B cell (primary cell): ENCODE data around the gene NTNG1. TPM values are rescaled to one million over a fixed set of nuclear protein-coding genes. Genes with fewer than 3 reads are reported as not detected.

Experiments used
- ATAC-seq: fragments of 200-7000 bp; cut with Tn5 transposase; one replicate; pipeline ENCODE4 v1.10.0; 2021; ENCODE audit warnings: low read depth, mild to moderate bottlenecking, moderate number of reproducible peaks, moderate library complexity
- CTCF ChIA-PET: fragments of 350-600 bp; sonication (Branson Sonifier 250); formaldehyde crosslinking; loops from one replicate; lab custom pipeline; 2021; ENCODE audit warnings: antibody characterized with exemption, inconsistent platforms; lab: Charles Lee
- POLR2A ChIA-PET: fragments of 350-600 bp; sonication (Branson Sonifier 250); formaldehyde crosslinking; loops from one replicate; lab custom pipeline; 2021; ENCODE audit warnings: antibody characterized with exemption; lab: Charles Lee
- DNase-seq: peaks from one replicate; pipeline ENCODE4 v3.0.0; 2013
- H2AFZ ChIP-seq: 2 replicates; pipeline ENCODE4 v1.6.1; 2012; ENCODE audit warnings: mild to moderate bottlenecking, low read depth, low read length; ENCODE audit not compliant: insufficient read depth, poor library complexity, severe bottlenecking
- H3K27ac ChIP-seq, 2 donors: 1 replicate in 1 of 2; 2 replicates in 1 of 2; pipeline ENCODE4 v1.5.1; 2012 to 2013; ENCODE audit warnings: low read length in 2 of 2, mild to moderate bottlenecking in 2 of 2, moderate library complexity in 1 of 2
- H3K27me3 ChIP-seq, 4 experiments: fragments of 200-600 bp in 1 of 4; sonication (generic) in 1 of 4; replicated peaks in 1 of 4; 1 replicate in 2 of 4; 2 replicates in 2 of 4; pipeline versions ENCODE4 v1.6.1 to v1.7.0; 2013 to 2016; ENCODE audit warnings: low read length in 3 of 4, mild to moderate bottlenecking in 2 of 4, mixed read lengths in 1 of 4, moderate library complexity in 1 of 4; ENCODE audit not compliant: insufficient read depth in 4 of 4, control insufficient read depth in 3 of 4; ENCODE audit errors: control extremely low read depth in 1 of 4
- H3K36me3 ChIP-seq, 2 experiments: replicated peaks in 1 of 2; 1 replicate in 1 of 2; 2 replicates in 1 of 2; pipeline versions ENCODE4 v1.6.1 to v1.7.1; 2013; ENCODE audit warnings: low read length in 1 of 2; ENCODE audit not compliant: insufficient read depth in 2 of 2, control insufficient read depth in 1 of 2; ENCODE audit errors: control extremely low read depth in 1 of 2, extremely low read depth in 1 of 2
- H3K4me1 ChIP-seq, 2 donors: fragments of 200-600 bp in 1 of 2; sonication (generic) in 1 of 2; 1 replicate in 1 of 2; 2 replicates in 1 of 2; pipeline versions ENCODE4 v1.5.1 to v1.6.1; 2013 to 2017; ENCODE audit warnings: low read length in 2 of 2; ENCODE audit not compliant: control insufficient read depth in 2 of 2, insufficient read depth in 2 of 2
- H3K4me2 ChIP-seq: replicated peaks from 2 replicates; pipeline ENCODE3; 2012; ENCODE audit warnings: mild to moderate bottlenecking, low read depth, low read length; ENCODE audit not compliant: poor library complexity, severe bottlenecking
- H3K4me3 ChIP-seq, 5 experiments: fragments of 200-600 bp in 1 of 5; sonication (generic) in 1 of 5; 1 replicate in 3 of 5; 2 replicates in 2 of 5; pipeline versions ENCODE4 v1.5.1 to v1.7.0; 2011 to 2016; ENCODE audit warnings: low read length in 4 of 5, mild to moderate bottlenecking in 4 of 5, low read depth in 2 of 5, control low read depth in 1 of 5, moderate library complexity in 1 of 5; ENCODE audit not compliant: insufficient read depth in 1 of 5; ENCODE audit errors: control extremely low read depth in 1 of 5, extremely low read depth in 1 of 5
- H3K79me2 ChIP-seq: fragments of 200-600 bp; sonication (generic); one replicate; pipeline ENCODE4 v1.6.0; 2016; ENCODE audit warnings: low read length; ENCODE audit not compliant: control insufficient read depth, insufficient read depth
- H3K9ac ChIP-seq: fragments of 200-600 bp; sonication (generic); 2 replicates; pipeline ENCODE4 v1.6.1; 2017; ENCODE audit warnings: mild to moderate bottlenecking, low read length, moderate library complexity
- H3K9me3 ChIP-seq, 3 donors: one replicate each; pipeline versions ENCODE4 v1.6.1 to v1.7.1; 2013; ENCODE audit warnings: low read length in 2 of 3; ENCODE audit not compliant: control insufficient read depth in 2 of 3, insufficient read depth in 1 of 3; ENCODE audit errors: control extremely low read depth in 1 of 3
- H4K20me1 ChIP-seq: 2 replicates; pipeline ENCODE4 v1.6.0; 2012; ENCODE audit warnings: mild to moderate bottlenecking, low read length; ENCODE audit not compliant: insufficient read depth, control insufficient read depth, poor library complexity, severe bottlenecking
- H3K27ac Mint-ChIP-seq: one replicate; pipeline ENCODE4 v1.8.0; 2021; ENCODE audit warnings: mixed read lengths
- H3K27me3 Mint-ChIP-seq: one replicate; pipeline ENCODE4 v1.8.0; 2021; ENCODE audit warnings: mixed read lengths
- H3K4me1 Mint-ChIP-seq: one replicate; pipeline ENCODE4 v1.8.0; 2021; ENCODE audit warnings: mixed read lengths
- H3K4me3 Mint-ChIP-seq: one replicate; pipeline ENCODE4 v1.8.0; 2021; ENCODE audit warnings: mixed read lengths
- H3K9me3 Mint-ChIP-seq: one replicate; pipeline ENCODE4 v1.8.0; 2022; ENCODE audit warnings: mixed read lengths; ENCODE audit not compliant: insufficient read depth
- EZH2 ChIP-seq: IDR thresholded peaks from 2 replicates; pipeline ENCODE4 v1.6.1; 2012; ENCODE audit warnings: borderline replicate concordance, low read depth, mild to moderate bottlenecking, moderate library complexity, low read length; ENCODE audit not compliant: insufficient read depth, poor library complexity, severe bottlenecking
- WGBS: methylation state at CpG from one replicate; pipeline ENCODE4 v1.1.5; 2013; ENCODE audit warnings: missing lambda C conversion rate; ENCODE audit not compliant: insufficient coverage; 5-methylcytosine and 5-hydroxymethylcytosine counted together
- intact Hi-C: fragments of 100-400 bp; cut with micrococcal nuclease; formaldehyde crosslinking; loops from one replicate; pipeline ENCODE4 v1.10.0; 2022
- polyA plus RNA-seq: library from polyadenylated mRNA; depleted of rRNA; stranded (reverse); fragments of >200 nt; gene quantifications from 2 replicates; pipeline ENCODE4 v1.2.3, GENCODE V29; 2012
- total RNA-seq, 2 donors: library from RNA; stranded (reverse); fragments of 120-200 nt in 1 of 2; gene quantifications; 1 replicate in 1 of 2; 2 replicates in 1 of 2; pipeline versions ENCODE4 v1.2.3 to v1.2.4, GENCODE V29; 2013 to 2022
- TF ChIP-seq, protein P1 (sequence below): fragments of 200-600 bp; IDR thresholded peaks from one replicate; pipeline ENCODE4 v1.8.0; 2022; ENCODE audit warnings: antibody characterized with exemption, mild to moderate bottlenecking

The NTNG1 gene
- total and polyA plus RNA-seq, 2 donors (not counting 1 experiment from before 2014, with no cell fraction given) = 2.8 to 3.7 TPM

DNA sequence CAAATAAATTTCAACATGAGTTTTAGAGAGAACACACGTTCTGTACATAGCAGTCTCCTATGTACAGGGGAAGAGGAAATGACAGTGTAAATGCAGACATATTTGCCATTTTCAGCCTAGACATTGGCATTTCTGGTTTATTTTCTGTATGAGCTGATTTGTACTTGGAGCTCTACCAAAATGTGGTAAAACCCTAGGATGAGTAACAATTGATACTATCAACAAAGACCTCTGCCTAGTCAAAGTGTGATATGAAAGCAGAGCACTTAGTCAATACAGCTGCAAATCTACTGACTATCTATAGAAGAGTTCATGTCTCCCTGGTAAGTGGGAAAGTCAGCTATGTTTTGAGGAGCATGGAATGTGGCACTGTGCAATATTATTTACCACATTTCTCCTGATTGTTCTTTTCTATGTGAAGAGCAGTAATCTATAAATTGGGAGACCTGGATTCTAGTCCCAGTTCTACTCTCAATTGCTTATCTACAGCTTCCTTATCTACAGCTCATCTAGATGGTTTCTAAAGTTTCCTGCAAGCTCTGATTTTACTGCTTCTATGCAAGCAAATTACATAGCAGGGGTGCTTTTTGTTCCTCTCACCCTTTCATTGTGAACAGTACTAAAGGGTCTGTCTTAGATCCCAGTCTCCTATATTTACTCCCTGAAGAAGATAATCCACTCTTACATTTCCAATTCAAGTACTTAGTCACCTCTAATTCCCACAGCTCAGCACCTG, 334.2 kb downstream of the NTNG1 start:
- no peaks in the 10 kb centered on the region for H3K9me3 Mint-ChIP-seq
- ChIA-PET POLR2A (no interaction called here), CTCF (interaction anchor here (1.0 to 1.2 kb wide), 4 partner anchors 10 to 53 kb away, joined by 3 to 5 read pairs (median 4); no protein-coding TSS in a partner anchor)
- no CpG with 5 or more reads among the region's 1 CpG for WGBS
- H3K4me3 Mint-ChIP-seq = no peak overlapping the region
- no peak overlapping the region for H3K4me3 ChIP-seq
- no peaks in the 10 kb centered on the region for H3K27me3 Mint-ChIP-seq
- peak overlapping the region; percentile 0 for H2AFZ ChIP-seq
- no peaks in the 10 kb centered on the region for H3K27me3 ChIP-seq
- H3K4me1 Mint-ChIP-seq = peaks cover 9% of the 10 kb centered on the region
- H3K9ac ChIP-seq = no peak overlapping the region
- peaks cover under 1 to 6% of the 10 kb centered on the region in 2 donors for H3K4me1 ChIP-seq
- no peaks in the 10 kb centered on the region for H3K9me3 ChIP-seq
- no peaks in the 10 kb centered on the region for H3K79me2 ChIP-seq
- no peak overlapping the region for H3K27ac ChIP-seq
- DNase-seq = no peak
- H3K36me3 ChIP-seq = no peaks in the 10 kb centered on the region
- no peak overlapping the region for H3K4me2 ChIP-seq
- no peak for ATAC-seq
- TF ChIP-seq EZH2 = no peak
- TF ChIP-seq, protein P1, sequence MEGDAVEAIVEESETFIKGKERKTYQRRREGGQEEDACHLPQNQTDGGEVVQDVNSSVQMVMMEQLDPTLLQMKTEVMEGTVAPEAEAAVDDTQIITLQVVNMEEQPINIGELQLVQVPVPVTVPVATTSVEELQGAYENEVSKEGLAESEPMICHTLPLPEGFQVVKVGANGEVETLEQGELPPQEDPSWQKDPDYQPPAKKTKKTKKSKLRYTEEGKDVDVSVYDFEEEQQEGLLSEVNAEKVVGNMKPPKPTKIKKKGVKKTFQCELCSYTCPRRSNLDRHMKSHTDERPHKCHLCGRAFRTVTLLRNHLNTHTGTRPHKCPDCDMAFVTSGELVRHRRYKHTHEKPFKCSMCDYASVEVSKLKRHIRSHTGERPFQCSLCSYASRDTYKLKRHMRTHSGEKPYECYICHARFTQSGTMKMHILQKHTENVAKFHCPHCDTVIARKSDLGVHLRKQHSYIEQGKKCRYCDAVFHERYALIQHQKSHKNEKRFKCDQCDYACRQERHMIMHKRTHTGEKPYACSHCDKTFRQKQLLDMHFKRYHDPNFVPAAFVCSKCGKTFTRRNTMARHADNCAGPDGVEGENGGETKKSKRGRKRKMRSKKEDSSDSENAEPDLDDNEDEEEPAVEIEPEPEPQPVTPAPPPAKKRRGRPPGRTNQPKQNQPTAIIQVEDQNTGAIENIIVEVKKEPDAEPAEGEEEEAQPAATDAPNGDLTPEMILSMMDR = no peak
- intact Hi-C loops = no loop called here
- peak overlapping the region; percentile 12 for H3K27ac Mint-ChIP-seq
- H4K20me1 ChIP-seq = no peaks in the 10 kb centered on the region

DNA sequence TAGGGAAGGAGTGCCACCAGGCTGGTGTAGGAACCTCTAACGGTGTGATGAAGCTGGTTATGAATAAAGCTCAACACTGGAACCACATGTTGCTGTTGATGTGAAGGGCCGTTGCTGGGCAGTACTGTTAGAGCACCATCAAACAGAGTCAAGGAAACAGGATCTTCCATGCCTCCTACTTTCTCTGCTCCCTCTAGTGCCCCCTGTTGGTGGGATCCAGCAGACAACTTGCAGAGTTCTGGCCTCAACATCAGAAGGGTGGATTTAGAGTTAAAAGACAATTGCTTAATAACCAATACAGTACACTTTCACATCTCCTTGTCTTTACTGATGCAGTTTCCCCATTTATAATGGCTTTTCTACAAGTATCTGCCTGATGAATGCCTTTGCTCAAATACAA, 336.4 kb downstream of the NTNG1 start:
- no peak for TF ChIP-seq EZH2
- TF ChIP-seq, protein P1 = no peak
- CTCF ChIA-PET = interaction anchor here (2.4 to 6.4 kb wide), 3 partner anchors 11 to 52 kb away, joined by 6 to 63 read pairs (median 14); no protein-coding TSS in a partner anchor
- H3K27me3 Mint-ChIP-seq = no peaks in the 10 kb centered on the region
- POLR2A ChIA-PET = no interaction called here
- Histone ChIP-seq H3K4me3 (no peak overlapping the region), H2AFZ (no peak overlapping the region), H3K9ac (no peak overlapping the region), H3K4me2 (no peak overlapping the region), H3K27me3 (peaks cover 0 to 3% (median 0%) of the 10 kb centered on the region in 4 experiments), H3K27ac (no peak overlapping the region), H3K79me2 (no peaks in the 10 kb centered on the region), H3K36me3 (no peaks in the 10 kb centered on the region), H3K4me1 (peaks cover 8 to 17% of the 10 kb centered on the region in 2 donors), H3K9me3 (no peaks in the 10 kb centered on the region), H4K20me1 (no peaks in the 10 kb centered on the region)
- no peak overlapping the region for H3K27ac Mint-ChIP-seq
- peaks cover 21% of the 10 kb centered on the region for H3K4me1 Mint-ChIP-seq
- no peaks in the 10 kb centered on the region for H3K9me3 Mint-ChIP-seq
- WGBS = 100% methylated on average over 1 of the region's 2 CpGs
- intact Hi-C loops = no loop called here
- no peak overlapping the region for H3K4me3 Mint-ChIP-seq
- ATAC-seq = no peak
- DNase-seq = no peak
